ENCODE measurements around the gene CA4.
"Not testable (repeated sequence)": the region's sequence is repeated elsewhere in the genome, so short reads cannot be mapped to it uniquely, and the experiment has no call there.

CA4 gene

GRCh38 chr17:60149691-60150582 is at the start of gene CA4:
Gene CA4, plus strand, starts transcription at chr17:60149973. Its CDS starts 62 bp downstream, at chr17:60150035.
- DNase-seq (ENCODE audit: low read depth), result no peak

GRCh38 chr17:60100577-60100976 is 49.2 kb upstream of the CA4 start:
- DNase-seq (ENCODE audit: low read depth), result not testable (repeated sequence)

GRCh38 chr17:60102015-60102631 is 47.6 kb upstream of the CA4 start:
- DNase-seq (ENCODE audit: low read depth), result not testable (repeated sequence)

GRCh38 chr17:60102632-60103096 is 47.1 kb upstream of the CA4 start:
- no peak for DNase-seq (ENCODE audit: low read depth)

GRCh38 chr17:60103957-60104356 is 45.8 kb upstream of the CA4 start:
- no peak for DNase-seq (ENCODE audit: low read depth)

GRCh38 chr17:60106340-60107059 is 43.3 kb upstream of the CA4 start:
- no peak for DNase-seq (ENCODE audit: low read depth)

- no peak for DNase-seq (ENCODE audit: low read depth)
These were observed 42.1 kb upstream of the CA4 start for GRCh38 chr17:60107526-60108257.

- DNase-seq (ENCODE audit: low read depth), result not testable (repeated sequence)
These were observed 41.5 kb upstream of the CA4 start for GRCh38 chr17:60108309-60108708.

GRCh38 chr17:60108712-60109111 is 41.1 kb upstream of the CA4 start:
- no peak for DNase-seq (ENCODE audit: low read depth)

- no peak for DNase-seq (ENCODE audit: low read depth)
These were observed 40.6 kb upstream of the CA4 start for GRCh38 chr17:60109161-60109560.

GRCh38 chr17:60110586-60110985 is 39.2 kb upstream of the CA4 start:
- no peak for DNase-seq (ENCODE audit: low read depth)

- not testable (repeated sequence) for DNase-seq (ENCODE audit: low read depth)
These were observed 38.1 kb upstream of the CA4 start for GRCh38 chr17:60111661-60112060.

- not testable (repeated sequence) for DNase-seq (ENCODE audit: low read depth)
These were observed 34.4 kb upstream of the CA4 start for GRCh38 chr17:60115364-60115763.

GRCh38 chr17:60116196-60116595 is 33.6 kb upstream of the CA4 start:
- DNase-seq (ENCODE audit: low read depth), result not testable (repeated sequence)

GRCh38 chr17:60119162-60119561 is 30.6 kb upstream of the CA4 start:
- DNase-seq (ENCODE audit: low read depth), result not testable (repeated sequence)

GRCh38 chr17:60119807-60120748 is 29.7 kb upstream of the CA4 start:
- DNase-seq (ENCODE audit: low read depth), result not testable (repeated sequence)

- DNase-seq (ENCODE audit: low read depth), result no peak
These were observed 22.4 kb upstream of the CA4 start for GRCh38 chr17:60127068-60128064.

GRCh38 chr17:60128171-60128859 is 21.5 kb upstream of the CA4 start:
- no peak for DNase-seq (ENCODE audit: low read depth)

- DNase-seq (ENCODE audit: low read depth), result no peak
These were observed 20.6 kb upstream of the CA4 start for GRCh38 chr17:60129164-60129563.

Data from stimulated activated CD4-positive, alpha-beta T cell treated with anti-CD3 and anti-CD28 coated beads, Interleukin-2, amount 100 ng/mL, for 4 hours (primary cell).